B cell (primary cell): Measurements from ENCODE around the gene SDCCAG8. TPM values are rescaled to one million over a fixed set of nuclear protein-coding genes. Genes with fewer than 3 reads are reported as not detected.

Source experiments
- ATAC-seq: fragments of 200-7000 bp; cut with Tn5 transposase; one replicate; pipeline ENCODE4 v1.10.0; 2021; ENCODE audit warnings: low read depth, mild to moderate bottlenecking, moderate number of reproducible peaks, moderate library complexity
- CTCF ChIA-PET: fragments of 350-600 bp; sonication (Branson Sonifier 250); formaldehyde crosslinking; loops from one replicate; lab custom pipeline; 2021; ENCODE audit warnings: antibody characterized with exemption, inconsistent platforms; lab: Charles Lee
- POLR2A ChIA-PET: fragments of 350-600 bp; sonication (Branson Sonifier 250); formaldehyde crosslinking; loops from one replicate; lab custom pipeline; 2021; ENCODE audit warnings: antibody characterized with exemption; lab: Charles Lee
- DNase-seq: peaks from one replicate; pipeline ENCODE4 v3.0.0; 2013
- H2AFZ ChIP-seq: 2 replicates; pipeline ENCODE4 v1.6.1; 2012; ENCODE audit warnings: mild to moderate bottlenecking, low read depth, low read length; ENCODE audit not compliant: insufficient read depth, poor library complexity, severe bottlenecking
- H3K27ac ChIP-seq, 2 donors: 1 replicate in 1 of 2; 2 replicates in 1 of 2; pipeline ENCODE4 v1.5.1; 2012 to 2013; ENCODE audit warnings: low read length in 2 of 2, mild to moderate bottlenecking in 2 of 2, moderate library complexity in 1 of 2
- H3K27me3 ChIP-seq, 4 experiments: fragments of 200-600 bp in 1 of 4; sonication (generic) in 1 of 4; replicated peaks in 1 of 4; 1 replicate in 2 of 4; 2 replicates in 2 of 4; pipeline versions ENCODE4 v1.6.1 to v1.7.0; 2013 to 2016; ENCODE audit warnings: low read length in 3 of 4, mild to moderate bottlenecking in 2 of 4, mixed read lengths in 1 of 4, moderate library complexity in 1 of 4; ENCODE audit not compliant: insufficient read depth in 4 of 4, control insufficient read depth in 3 of 4; ENCODE audit errors: control extremely low read depth in 1 of 4
- H3K36me3 ChIP-seq, 2 experiments: replicated peaks in 1 of 2; 1 replicate in 1 of 2; 2 replicates in 1 of 2; pipeline versions ENCODE4 v1.6.1 to v1.7.1; 2013; ENCODE audit warnings: low read length in 1 of 2; ENCODE audit not compliant: insufficient read depth in 2 of 2, control insufficient read depth in 1 of 2; ENCODE audit errors: control extremely low read depth in 1 of 2, extremely low read depth in 1 of 2
- H3K4me1 ChIP-seq, 2 donors: fragments of 200-600 bp in 1 of 2; sonication (generic) in 1 of 2; 1 replicate in 1 of 2; 2 replicates in 1 of 2; pipeline versions ENCODE4 v1.5.1 to v1.6.1; 2013 to 2017; ENCODE audit warnings: low read length in 2 of 2; ENCODE audit not compliant: control insufficient read depth in 2 of 2, insufficient read depth in 2 of 2
- H3K4me2 ChIP-seq: replicated peaks from 2 replicates; pipeline ENCODE3; 2012; ENCODE audit warnings: mild to moderate bottlenecking, low read depth, low read length; ENCODE audit not compliant: poor library complexity, severe bottlenecking
- H3K4me3 ChIP-seq, 5 experiments: fragments of 200-600 bp in 1 of 5; sonication (generic) in 1 of 5; 1 replicate in 3 of 5; 2 replicates in 2 of 5; pipeline versions ENCODE4 v1.5.1 to v1.7.0; 2011 to 2016; ENCODE audit warnings: low read length in 4 of 5, mild to moderate bottlenecking in 4 of 5, low read depth in 2 of 5, control low read depth in 1 of 5, moderate library complexity in 1 of 5; ENCODE audit not compliant: insufficient read depth in 1 of 5; ENCODE audit errors: control extremely low read depth in 1 of 5, extremely low read depth in 1 of 5
- H3K79me2 ChIP-seq: fragments of 200-600 bp; sonication (generic); one replicate; pipeline ENCODE4 v1.6.0; 2016; ENCODE audit warnings: low read length; ENCODE audit not compliant: control insufficient read depth, insufficient read depth
- H3K9ac ChIP-seq: fragments of 200-600 bp; sonication (generic); 2 replicates; pipeline ENCODE4 v1.6.1; 2017; ENCODE audit warnings: mild to moderate bottlenecking, low read length, moderate library complexity
- H3K9me3 ChIP-seq, 3 donors: one replicate each; pipeline versions ENCODE4 v1.6.1 to v1.7.1; 2013; ENCODE audit warnings: low read length in 2 of 3; ENCODE audit not compliant: control insufficient read depth in 2 of 3, insufficient read depth in 1 of 3; ENCODE audit errors: control extremely low read depth in 1 of 3
- H4K20me1 ChIP-seq: 2 replicates; pipeline ENCODE4 v1.6.0; 2012; ENCODE audit warnings: mild to moderate bottlenecking, low read length; ENCODE audit not compliant: insufficient read depth, control insufficient read depth, poor library complexity, severe bottlenecking
- H3K27ac Mint-ChIP-seq: one replicate; pipeline ENCODE4 v1.8.0; 2021; ENCODE audit warnings: mixed read lengths
- H3K27me3 Mint-ChIP-seq: one replicate; pipeline ENCODE4 v1.8.0; 2021; ENCODE audit warnings: mixed read lengths
- H3K4me1 Mint-ChIP-seq: one replicate; pipeline ENCODE4 v1.8.0; 2021; ENCODE audit warnings: mixed read lengths
- H3K4me3 Mint-ChIP-seq: one replicate; pipeline ENCODE4 v1.8.0; 2021; ENCODE audit warnings: mixed read lengths
- H3K9me3 Mint-ChIP-seq: one replicate; pipeline ENCODE4 v1.8.0; 2022; ENCODE audit warnings: mixed read lengths; ENCODE audit not compliant: insufficient read depth
- CTCF ChIP-seq: fragments of 200-600 bp; IDR thresholded peaks from one replicate; pipeline ENCODE4 v1.8.0; 2022; ENCODE audit warnings: antibody characterized with exemption, mild to moderate bottlenecking
- EZH2 ChIP-seq: IDR thresholded peaks from 2 replicates; pipeline ENCODE4 v1.6.1; 2012; ENCODE audit warnings: borderline replicate concordance, low read depth, mild to moderate bottlenecking, moderate library complexity, low read length; ENCODE audit not compliant: insufficient read depth, poor library complexity, severe bottlenecking
- WGBS: methylation state at CpG from one replicate; pipeline ENCODE4 v1.1.5; 2013; ENCODE audit warnings: missing lambda C conversion rate; ENCODE audit not compliant: insufficient coverage; 5-methylcytosine and 5-hydroxymethylcytosine counted together
- intact Hi-C: fragments of 100-400 bp; cut with micrococcal nuclease; formaldehyde crosslinking; loops from one replicate; pipeline ENCODE4 v1.10.0; 2022
- polyA plus RNA-seq: library from polyadenylated mRNA; depleted of rRNA; stranded (reverse); fragments of >200 nt; gene quantifications from 2 replicates; pipeline ENCODE4 v1.2.3, GENCODE V29; 2012
- total RNA-seq, 2 donors: library from RNA; stranded (reverse); fragments of 120-200 nt in 1 of 2; gene quantifications; 1 replicate in 1 of 2; 2 replicates in 1 of 2; pipeline versions ENCODE4 v1.2.3 to v1.2.4, GENCODE V29; 2013 to 2022

Gene SDCCAG8
- total and polyA plus RNA-seq, 2 donors (not counting 1 experiment from before 2014, with no cell fraction given), result 37.1 to 60.7 TPM

GRCh38 chr1:243396424-243396823 is 140.6 kb downstream of the SDCCAG8 start:
- H3K4me3 ChIP-seq, result no peak overlapping the region
- H3K27ac ChIP-seq, result no peak overlapping the region
- intact Hi-C loops, result no loop called here
- Mint-ChIP-seq H3K27ac (no peak overlapping the region), H3K4me3 (no peak overlapping the region), H3K4me1 (no peaks in the 10 kb centered on the region), H3K27me3 (no peaks in the 10 kb centered on the region), H3K9me3 (no peaks in the 10 kb centered on the region)
- no peaks in the 10 kb centered on the region for H3K4me1 ChIP-seq
- no peak overlapping the region for H3K4me2 ChIP-seq
- DNase-seq, result no peak
- TF ChIP-seq EZH2 (no peak), CTCF (no peak)
- H3K9me3 ChIP-seq, result no peaks in the 10 kb centered on the region
- no peaks in the 10 kb centered on the region for H4K20me1 ChIP-seq
- no peak overlapping the region for H3K9ac ChIP-seq
- peaks cover 0 to 2% of the 10 kb centered on the region in 2 experiments for H3K36me3 ChIP-seq
- H3K27me3 ChIP-seq, result no peaks in the 10 kb centered on the region
- H3K79me2 ChIP-seq, result no peaks in the 10 kb centered on the region
- no peak overlapping the region for H2AFZ ChIP-seq
- ChIA-PET CTCF (no interaction called here), POLR2A (no interaction called here)
- ATAC-seq, result no peak

- no peak overlapping the region for H3K4me3 Mint-ChIP-seq
- no peaks in the 10 kb centered on the region for H4K20me1 ChIP-seq
- H3K4me1 Mint-ChIP-seq, result no peaks in the 10 kb centered on the region
- WGBS, result 91% methylated on average over 4 of the region's 5 CpGs
- H3K27ac Mint-ChIP-seq, result no peak overlapping the region
- H3K27ac ChIP-seq, result no peak overlapping the region
- ChIA-PET POLR2A (no interaction called here), CTCF (no interaction called here)
- no peaks in the 10 kb centered on the region for H3K9me3 Mint-ChIP-seq
- DNase-seq (no peak), ATAC-seq (no peak)
- no peak for TF ChIP-seq EZH2
- TF ChIP-seq CTCF, result no peak
- H3K9ac ChIP-seq, result no peak overlapping the region
- H3K4me1 ChIP-seq, result no peaks in the 10 kb centered on the region
- H3K36me3 ChIP-seq, result peaks cover 0 to 2% of the 10 kb centered on the region in 2 experiments
- no peaks in the 10 kb centered on the region for H3K27me3 Mint-ChIP-seq
- no peak overlapping the region for H3K4me2 ChIP-seq
- H2AFZ ChIP-seq, result no peak overlapping the region
- intact Hi-C loops, result no loop called here
- no peaks in the 10 kb centered on the region for H3K9me3 ChIP-seq
- H3K4me3 ChIP-seq, result no peak overlapping the region
- H3K79me2 ChIP-seq, result no peaks in the 10 kb centered on the region
- H3K27me3 ChIP-seq, result no peaks in the 10 kb centered on the region
Measured at GRCh38 chr1:243396876-243397275, 141.0 kb downstream of the SDCCAG8 start.
